GM21529 (cell line): Measurements from ENCODE around the gene PRPF40A.
A peak's percentile ranks its signal among the peaks of the same experiment; 100 is the strongest.

Source experiments
- ATAC-seq: cut with Tn5 transposase; IDR thresholded peaks from one replicate; pipeline ENCODE4 v1.9.1; 2021; ENCODE audit not compliant: unreplicated experiment

PRPF40A gene

GRCh38 chr2:152620985-152621384 lies 96.3 kb downstream of the PRPF40A start:
- ATAC-seq: no peak

GRCh38 chr2:152620208-152620607 lies 97.1 kb downstream of the PRPF40A start:
- ATAC-seq: no peak

GRCh38 chr2:152618193-152618564 lies 99.1 kb downstream of the PRPF40A start:
- ATAC-seq: no peak

GRCh38 chr2:152617456-152618192 lies 99.6 kb downstream of the PRPF40A start:
- ATAC-seq: no peak

- ATAC-seq: no peak
Observed at GRCh38 chr2:152615177-152615576, 102.1 kb downstream of the PRPF40A start.

- peak; percentile 47 for ATAC-seq
Observed at GRCh38 chr2:152613235-152613634, 104.0 kb downstream of the PRPF40A start.

- ATAC-seq: peak; percentile 81
Observed at GRCh38 chr2:152611458-152612231, 105.6 kb downstream of the PRPF40A start.

- ATAC-seq: no peak
Observed at GRCh38 chr2:152609699-152610098, 107.6 kb downstream of the PRPF40A start.

- ATAC-seq: no peak
Observed at GRCh38 chr2:152609154-152609553, 108.1 kb downstream of the PRPF40A start.

- no peak for ATAC-seq
Observed at GRCh38 chr2:152607793-152608300, 109.4 kb downstream of the PRPF40A start.

- no peak for ATAC-seq
Observed at GRCh38 chr2:152606941-152607340, 110.3 kb downstream of the PRPF40A start.

- no peak for ATAC-seq
Observed at GRCh38 chr2:152606081-152606480, 111.2 kb downstream of the PRPF40A start.

GRCh38 chr2:152603166-152603565 lies 114.1 kb downstream of the PRPF40A start:
- ATAC-seq: no peak

- no peak for ATAC-seq
Observed at GRCh38 chr2:152602750-152603149, 114.5 kb downstream of the PRPF40A start.
